ENCODE data around the gene ZNF330. TPM values are rescaled to one million over a fixed set of nuclear protein-coding genes. Genes with fewer than 3 reads are reported as not detected.
A peak's percentile ranks its signal among the peaks of the same experiment; 100 is the strongest.

ZNF330 gene
- total RNA-seq, 1 experiment from 2014 or later, result 43.9 TPM

GRCh38 chr4:141254326-141254725 is 33.6 kb downstream of the ZNF330 start (continued):
- TF ChIP-seq STAT6 (CRISPR knock-in tag; conservative IDR thresholded peaks at IDR 0.05; ENCODE audit: low read depth), result no peak
- no peak for TF ChIP-seq MLX (CRISPR knock-in tag; IDR thresholded peaks at IDR 0.05)
- no peak for TF ChIP-seq PREB (CRISPR knock-in tag; IDR thresholded peaks at IDR 0.05; ENCODE audit: borderline replicate concordance)
- TF ChIP-seq PRRX2 (CRISPR knock-in tag; IDR thresholded peaks at IDR 0.05), result no peak

GRCh38 chr4:141255016-141255415 is 34.3 kb downstream of the ZNF330 start:
- POLR2A ChIA-PET, result no interaction called here
- Mint-ChIP-seq H3K36me3 (no peaks in the 10 kb centered on the region), H3K27ac (no peak overlapping the region), H3K27me3 (ENCODE audit: low read depth) (no peaks in the 10 kb centered on the region), H3K9me3 (no peaks in the 10 kb centered on the region), H3K4me1 (no peaks in the 10 kb centered on the region), H3K4me3 (no peak overlapping the region)
- TF ChIP-seq ESRRA (CRISPR knock-in tag; IDR thresholded peaks at IDR 0.05; ENCODE audit: borderline replicate concordance) (no peak), MXD4 (CRISPR knock-in tag; IDR thresholded peaks at IDR 0.05; ENCODE audit: borderline replicate concordance) (no peak), SMAD4 (CRISPR knock-in tag; IDR thresholded peaks at IDR 0.05) (no peak), SOX15 (CRISPR knock-in tag; IDR thresholded peaks at IDR 0.05) (no peak), ERG (CRISPR knock-in tag; IDR thresholded peaks at IDR 0.05) (no peak), FOXJ3 (CRISPR knock-in tag; IDR thresholded peaks at IDR 0.05; ENCODE audit: borderline replicate concordance) (no peak), HMGA2 (CRISPR knock-in tag; IDR thresholded peaks at IDR 0.05) (no peak), MAX (CRISPR knock-in tag; IDR thresholded peaks at IDR 0.05) (no peak), NFE2L1 (CRISPR knock-in tag; IDR thresholded peaks at IDR 0.05) (no peak)
- DNase-seq (ENCODE audit: low spot score) (no peak), ATAC-seq (no peak)
- CTCF ChIA-PET, result interaction anchor here (0.8 to 1.3 kb wide), 2 partner anchors 17 to 21 kb away, joined by 3 read pairs; no protein-coding TSS in a partner anchor

GRCh38 chr4:141258558-141258957 is 37.9 kb downstream of the ZNF330 start:
- H3K27me3 Mint-ChIP-seq (ENCODE audit: low read depth), result no peaks in the 10 kb centered on the region
- H3K27ac Mint-ChIP-seq, result no peak overlapping the region
- no peaks in the 10 kb centered on the region for H3K36me3 Mint-ChIP-seq
- H3K4me1 Mint-ChIP-seq, result no peaks in the 10 kb centered on the region
- H3K9me3 Mint-ChIP-seq, result no peaks in the 10 kb centered on the region
- H3K4me3 Mint-ChIP-seq, result no peak overlapping the region
- ATAC-seq, result peak; percentile 72
- no peak for TF ChIP-seq PRRX2 (CRISPR knock-in tag; IDR thresholded peaks at IDR 0.05)
- no peak for TF ChIP-seq RELA (CRISPR knock-in tag; IDR thresholded peaks at IDR 0.05; ENCODE audit: borderline replicate concordance)
- TF ChIP-seq JAZF1 (CRISPR knock-in tag; IDR thresholded peaks at IDR 0.05), result no peak
- no peak for TF ChIP-seq IRF2 (CRISPR knock-in tag; IDR thresholded peaks at IDR 0.05; ENCODE audit: borderline replicate concordance, low read depth)
- TF ChIP-seq OVOL2 (CRISPR knock-in tag; IDR thresholded peaks at IDR 0.05; ENCODE audit: borderline replicate concordance), result no peak
- TF ChIP-seq CBFB (CRISPR knock-in tag; IDR thresholded peaks at IDR 0.05; ENCODE audit: low read depth), result no peak
- TF ChIP-seq TCF7 (CRISPR knock-in tag; IDR thresholded peaks at IDR 0.05; ENCODE audit: low read depth), result no peak
- TF ChIP-seq ATF1 (CRISPR knock-in tag; IDR thresholded peaks at IDR 0.05), result no peak
- no peak for TF ChIP-seq JUN (CRISPR knock-in tag; IDR thresholded peaks at IDR 0.05)
- TF ChIP-seq ZNF512 (CRISPR knock-in tag; IDR thresholded peaks at IDR 0.05; ENCODE audit: borderline replicate concordance), result no peak
- CTCF ChIA-PET, result no interaction called here
- POLR2A ChIA-PET, result no interaction called here
- DNase-seq (ENCODE audit: low spot score), result no peak
